B cell (primary cell): ENCODE measurements around the gene TAF5L. TPM values are rescaled to one million over a fixed set of nuclear protein-coding genes. Genes with fewer than 3 reads are reported as not detected.

Experiments
- ATAC-seq: fragments of 200-7000 bp; cut with Tn5 transposase; one replicate; pipeline ENCODE4 v1.10.0; 2021; ENCODE audit warnings: low read depth, mild to moderate bottlenecking, moderate number of reproducible peaks, moderate library complexity
- CTCF ChIA-PET: fragments of 350-600 bp; sonication (Branson Sonifier 250); formaldehyde crosslinking; loops from one replicate; lab custom pipeline; 2021; ENCODE audit warnings: antibody characterized with exemption, inconsistent platforms; lab: Charles Lee
- POLR2A ChIA-PET: fragments of 350-600 bp; sonication (Branson Sonifier 250); formaldehyde crosslinking; loops from one replicate; lab custom pipeline; 2021; ENCODE audit warnings: antibody characterized with exemption; lab: Charles Lee
- DNase-seq: peaks from one replicate; pipeline ENCODE4 v3.0.0; 2013
- H2AFZ ChIP-seq: 2 replicates; pipeline ENCODE4 v1.6.1; 2012; ENCODE audit warnings: mild to moderate bottlenecking, low read depth, low read length; ENCODE audit not compliant: insufficient read depth, poor library complexity, severe bottlenecking
- H3K27ac ChIP-seq, 2 donors: 1 replicate in 1 of 2; 2 replicates in 1 of 2; pipeline ENCODE4 v1.5.1; 2012 to 2013; ENCODE audit warnings: low read length in 2 of 2, mild to moderate bottlenecking in 2 of 2, moderate library complexity in 1 of 2
- H3K27me3 ChIP-seq, 4 experiments: fragments of 200-600 bp in 1 of 4; sonication (generic) in 1 of 4; replicated peaks in 1 of 4; 1 replicate in 2 of 4; 2 replicates in 2 of 4; pipeline versions ENCODE4 v1.6.1 to v1.7.0; 2013 to 2016; ENCODE audit warnings: low read length in 3 of 4, mild to moderate bottlenecking in 2 of 4, mixed read lengths in 1 of 4, moderate library complexity in 1 of 4; ENCODE audit not compliant: insufficient read depth in 4 of 4, control insufficient read depth in 3 of 4; ENCODE audit errors: control extremely low read depth in 1 of 4
- H3K36me3 ChIP-seq, 2 experiments: replicated peaks in 1 of 2; 1 replicate in 1 of 2; 2 replicates in 1 of 2; pipeline versions ENCODE4 v1.6.1 to v1.7.1; 2013; ENCODE audit warnings: low read length in 1 of 2; ENCODE audit not compliant: insufficient read depth in 2 of 2, control insufficient read depth in 1 of 2; ENCODE audit errors: control extremely low read depth in 1 of 2, extremely low read depth in 1 of 2
- H3K4me1 ChIP-seq, 2 donors: fragments of 200-600 bp in 1 of 2; sonication (generic) in 1 of 2; 1 replicate in 1 of 2; 2 replicates in 1 of 2; pipeline versions ENCODE4 v1.5.1 to v1.6.1; 2013 to 2017; ENCODE audit warnings: low read length in 2 of 2; ENCODE audit not compliant: control insufficient read depth in 2 of 2, insufficient read depth in 2 of 2
- H3K4me2 ChIP-seq: replicated peaks from 2 replicates; pipeline ENCODE3; 2012; ENCODE audit warnings: mild to moderate bottlenecking, low read depth, low read length; ENCODE audit not compliant: poor library complexity, severe bottlenecking
- H3K4me3 ChIP-seq, 5 experiments: fragments of 200-600 bp in 1 of 5; sonication (generic) in 1 of 5; 1 replicate in 3 of 5; 2 replicates in 2 of 5; pipeline versions ENCODE4 v1.5.1 to v1.7.0; 2011 to 2016; ENCODE audit warnings: low read length in 4 of 5, mild to moderate bottlenecking in 4 of 5, low read depth in 2 of 5, control low read depth in 1 of 5, moderate library complexity in 1 of 5; ENCODE audit not compliant: insufficient read depth in 1 of 5; ENCODE audit errors: control extremely low read depth in 1 of 5, extremely low read depth in 1 of 5
- H3K79me2 ChIP-seq: fragments of 200-600 bp; sonication (generic); one replicate; pipeline ENCODE4 v1.6.0; 2016; ENCODE audit warnings: low read length; ENCODE audit not compliant: control insufficient read depth, insufficient read depth
- H3K9ac ChIP-seq: fragments of 200-600 bp; sonication (generic); 2 replicates; pipeline ENCODE4 v1.6.1; 2017; ENCODE audit warnings: mild to moderate bottlenecking, low read length, moderate library complexity
- H3K9me3 ChIP-seq, 3 donors: one replicate each; pipeline versions ENCODE4 v1.6.1 to v1.7.1; 2013; ENCODE audit warnings: low read length in 2 of 3; ENCODE audit not compliant: control insufficient read depth in 2 of 3, insufficient read depth in 1 of 3; ENCODE audit errors: control extremely low read depth in 1 of 3
- H4K20me1 ChIP-seq: 2 replicates; pipeline ENCODE4 v1.6.0; 2012; ENCODE audit warnings: mild to moderate bottlenecking, low read length; ENCODE audit not compliant: insufficient read depth, control insufficient read depth, poor library complexity, severe bottlenecking
- H3K27ac Mint-ChIP-seq: one replicate; pipeline ENCODE4 v1.8.0; 2021; ENCODE audit warnings: mixed read lengths
- H3K27me3 Mint-ChIP-seq: one replicate; pipeline ENCODE4 v1.8.0; 2021; ENCODE audit warnings: mixed read lengths
- H3K4me1 Mint-ChIP-seq: one replicate; pipeline ENCODE4 v1.8.0; 2021; ENCODE audit warnings: mixed read lengths
- H3K4me3 Mint-ChIP-seq: one replicate; pipeline ENCODE4 v1.8.0; 2021; ENCODE audit warnings: mixed read lengths
- H3K9me3 Mint-ChIP-seq: one replicate; pipeline ENCODE4 v1.8.0; 2022; ENCODE audit warnings: mixed read lengths; ENCODE audit not compliant: insufficient read depth
- EZH2 ChIP-seq: IDR thresholded peaks from 2 replicates; pipeline ENCODE4 v1.6.1; 2012; ENCODE audit warnings: borderline replicate concordance, low read depth, mild to moderate bottlenecking, moderate library complexity, low read length; ENCODE audit not compliant: insufficient read depth, poor library complexity, severe bottlenecking
- WGBS: methylation state at CpG from one replicate; pipeline ENCODE4 v1.1.5; 2013; ENCODE audit warnings: missing lambda C conversion rate; ENCODE audit not compliant: insufficient coverage; 5-methylcytosine and 5-hydroxymethylcytosine counted together
- intact Hi-C: fragments of 100-400 bp; cut with micrococcal nuclease; formaldehyde crosslinking; loops from one replicate; pipeline ENCODE4 v1.10.0; 2022
- polyA plus RNA-seq: library from polyadenylated mRNA; depleted of rRNA; stranded (reverse); fragments of >200 nt; gene quantifications from 2 replicates; pipeline ENCODE4 v1.2.3, GENCODE V29; 2012
- total RNA-seq, 2 donors: library from RNA; stranded (reverse); fragments of 120-200 nt in 1 of 2; gene quantifications; 1 replicate in 1 of 2; 2 replicates in 1 of 2; pipeline versions ENCODE4 v1.2.3 to v1.2.4, GENCODE V29; 2013 to 2022
- TF ChIP-seq, protein P1 (sequence below): fragments of 200-600 bp; IDR thresholded peaks from one replicate; pipeline ENCODE4 v1.8.0; 2022; ENCODE audit warnings: antibody characterized with exemption, mild to moderate bottlenecking

The TAF5L gene
- total and polyA plus RNA-seq, 2 donors (not counting 1 experiment from before 2014, with no cell fraction given): 15.7 to 24.0 TPM

DNA sequence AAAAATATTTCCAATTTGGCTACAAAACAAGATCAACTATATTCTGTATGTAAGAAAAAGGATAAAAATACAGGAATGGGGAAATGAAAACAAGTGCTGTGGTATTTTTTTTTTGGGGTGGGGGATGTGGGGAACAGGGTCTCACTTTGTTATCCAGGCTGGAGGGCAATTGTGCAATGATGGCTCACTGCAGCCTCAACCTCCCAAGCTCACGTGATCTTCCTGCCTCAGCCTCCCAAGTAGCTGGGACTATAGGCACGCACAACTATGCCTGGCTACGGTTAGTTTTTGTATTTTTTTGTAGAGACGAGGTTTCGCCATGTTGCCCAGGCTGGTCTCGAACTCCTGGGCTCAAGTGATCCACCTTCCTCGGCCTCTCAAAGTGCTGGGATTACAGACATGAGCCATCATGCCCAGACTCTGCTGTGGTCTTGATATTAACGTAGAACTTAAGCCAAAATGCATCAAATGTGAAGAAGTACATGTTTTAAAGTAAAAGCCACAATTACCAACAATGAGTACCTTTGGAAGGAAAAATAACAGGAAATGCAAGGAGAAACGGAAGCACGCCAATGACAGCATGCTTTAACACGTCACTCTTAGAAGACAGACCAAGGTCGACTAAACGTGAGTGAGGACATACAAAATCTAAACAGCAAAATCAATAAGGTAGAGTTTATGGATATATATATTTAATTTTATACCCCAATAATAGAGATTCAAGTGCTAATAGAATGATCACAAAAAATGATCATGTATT is 58.6 kb downstream of the TAF5L start:
- no peak for ATAC-seq
- Histone ChIP-seq H3K9ac (no peak overlapping the region), H2AFZ (no peak overlapping the region), H3K4me2 (no peak overlapping the region), H3K27ac (no peak overlapping the region), H3K79me2 (no peaks in the 10 kb centered on the region), H4K20me1 (no peaks in the 10 kb centered on the region), H3K4me3 (no peak overlapping the region), H3K27me3 (no peaks in the 10 kb centered on the region), H3K9me3 (no peaks in the 10 kb centered on the region), H3K36me3 (no peaks in the 10 kb centered on the region), H3K4me1 (no peaks in the 10 kb centered on the region)
- no peak overlapping the region for H3K27ac Mint-ChIP-seq
- WGBS: 93% methylated on average over 6 of the region's 13 CpGs
- intact Hi-C loops: no loop called here
- TF ChIP-seq EZH2: no peak
- TF ChIP-seq, protein P1, sequence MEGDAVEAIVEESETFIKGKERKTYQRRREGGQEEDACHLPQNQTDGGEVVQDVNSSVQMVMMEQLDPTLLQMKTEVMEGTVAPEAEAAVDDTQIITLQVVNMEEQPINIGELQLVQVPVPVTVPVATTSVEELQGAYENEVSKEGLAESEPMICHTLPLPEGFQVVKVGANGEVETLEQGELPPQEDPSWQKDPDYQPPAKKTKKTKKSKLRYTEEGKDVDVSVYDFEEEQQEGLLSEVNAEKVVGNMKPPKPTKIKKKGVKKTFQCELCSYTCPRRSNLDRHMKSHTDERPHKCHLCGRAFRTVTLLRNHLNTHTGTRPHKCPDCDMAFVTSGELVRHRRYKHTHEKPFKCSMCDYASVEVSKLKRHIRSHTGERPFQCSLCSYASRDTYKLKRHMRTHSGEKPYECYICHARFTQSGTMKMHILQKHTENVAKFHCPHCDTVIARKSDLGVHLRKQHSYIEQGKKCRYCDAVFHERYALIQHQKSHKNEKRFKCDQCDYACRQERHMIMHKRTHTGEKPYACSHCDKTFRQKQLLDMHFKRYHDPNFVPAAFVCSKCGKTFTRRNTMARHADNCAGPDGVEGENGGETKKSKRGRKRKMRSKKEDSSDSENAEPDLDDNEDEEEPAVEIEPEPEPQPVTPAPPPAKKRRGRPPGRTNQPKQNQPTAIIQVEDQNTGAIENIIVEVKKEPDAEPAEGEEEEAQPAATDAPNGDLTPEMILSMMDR: no peak
- no peak overlapping the region for H3K4me3 Mint-ChIP-seq
- no peak for DNase-seq
- no peaks in the 10 kb centered on the region for H3K9me3 Mint-ChIP-seq
- CTCF ChIA-PET: no interaction called here
- POLR2A ChIA-PET: no interaction called here
- H3K4me1 Mint-ChIP-seq: no peaks in the 10 kb centered on the region
- no peaks in the 10 kb centered on the region for H3K27me3 Mint-ChIP-seq

DNA sequence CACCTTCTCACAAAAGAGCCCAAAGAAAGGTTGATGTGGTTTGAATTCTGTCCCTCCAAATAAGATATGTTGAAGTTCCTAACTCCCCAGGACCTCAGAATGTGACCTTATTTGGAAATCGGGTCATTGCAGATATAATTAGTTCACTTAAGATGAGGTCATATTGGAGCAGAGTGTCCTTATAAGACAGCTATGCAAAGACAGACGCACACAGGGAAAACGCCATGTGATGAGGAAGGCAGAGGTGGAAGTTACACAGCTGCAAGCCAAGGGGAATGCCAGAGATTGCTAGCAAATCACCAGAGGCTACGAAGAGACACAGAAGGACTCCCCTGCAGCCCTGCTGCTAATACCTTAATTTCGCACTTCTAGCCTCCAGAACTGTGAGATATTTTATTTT is 62.2 kb downstream of the TAF5L start:
- Histone ChIP-seq H4K20me1 (no peaks in the 10 kb centered on the region), H3K4me2 (no peak overlapping the region), H3K9ac (no peak overlapping the region), H3K9me3 (no peaks in the 10 kb centered on the region), H3K4me3 (no peak overlapping the region), H3K36me3 (no peaks in the 10 kb centered on the region), H3K27ac (no peak overlapping the region), H3K4me1 (peaks cover 3 to 6% of the 10 kb centered on the region in 2 donors), H3K27me3 (no peaks in the 10 kb centered on the region), H2AFZ (no peak overlapping the region), H3K79me2 (no peaks in the 10 kb centered on the region)
- Mint-ChIP-seq H3K27me3 (no peaks in the 10 kb centered on the region), H3K27ac (no peak overlapping the region), H3K4me1 (peaks cover 10% of the 10 kb centered on the region), H3K9me3 (no peaks in the 10 kb centered on the region), H3K4me3 (no peak overlapping the region)
- intact Hi-C loops: no loop called here
- POLR2A ChIA-PET: interaction anchor here (1.2 kb wide), 1 partner anchor 63 kb away, joined by 3 read pairs; the partner anchor contains the start of gene URB2
- DNase-seq (no peak), ATAC-seq (no peak)
- 84% methylated on average over 3 of the region's 5 CpGs for WGBS
- CTCF ChIA-PET: no interaction called here
- no peak for TF ChIP-seq EZH2
- TF ChIP-seq, protein P1: no peak
